GM18502 (cell line): ENCODE measurements around the gene THSD8.

Experiments used
- ATAC-seq: cut with Tn5 transposase; IDR thresholded peaks from one replicate; pipeline ENCODE4 v1.9.1; 2021; ENCODE audit warnings: mild to moderate bottlenecking; ENCODE audit not compliant: unreplicated experiment, poor library complexity

The THSD8 gene

DNA sequence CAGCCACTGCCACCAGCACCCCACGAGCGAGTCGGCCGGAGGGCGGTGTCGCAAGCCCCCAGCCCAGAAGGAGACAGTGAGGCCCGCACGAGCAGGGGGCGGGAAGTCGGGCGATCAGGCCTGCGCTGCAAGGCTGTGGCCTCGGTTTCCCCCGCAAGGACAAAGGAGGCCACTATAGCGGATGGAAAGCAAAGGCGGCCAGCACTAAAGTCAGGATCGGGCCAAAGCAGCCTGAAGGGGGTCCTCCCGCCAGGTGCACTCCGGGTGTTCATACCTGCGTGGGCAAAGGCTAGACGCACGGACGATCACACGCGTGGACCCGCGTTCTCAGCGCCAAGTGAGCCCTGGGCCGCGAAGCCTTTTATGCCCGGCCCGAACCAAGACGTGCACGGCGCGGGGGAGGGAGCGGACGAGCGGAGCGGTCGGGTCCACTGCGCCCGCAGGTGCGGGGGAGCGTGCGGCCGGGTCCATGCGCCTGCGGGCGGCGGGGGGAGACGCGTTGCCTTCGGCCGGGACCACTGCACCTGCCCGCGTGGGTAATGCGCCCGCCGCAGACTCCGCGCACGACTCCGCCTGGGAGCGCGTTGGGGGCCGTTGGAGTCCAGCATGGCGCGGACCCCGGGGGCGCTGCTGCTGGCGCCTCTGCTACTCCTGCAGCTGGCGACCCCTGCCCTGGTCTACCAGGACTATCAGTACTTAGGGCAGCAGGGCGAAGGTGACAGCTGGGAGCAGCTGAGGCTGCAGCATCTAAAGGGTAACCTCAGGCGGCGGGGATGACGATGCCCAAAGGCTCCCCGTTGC, at the start of gene THSD8, which contains the start of gene PRDX2:
Gene THSD8 (plus strand): TSS at position 604 of the 801 bp plus-strand sequence. CDS start 3 bp downstream, at position 607.
Gene PRDX2 (minus strand): TSS at position 335 of the 801 bp plus-strand sequence. CDS start 539 bp downstream, outside the sequence.
- ATAC-seq = peak; percentile 57

DNA sequence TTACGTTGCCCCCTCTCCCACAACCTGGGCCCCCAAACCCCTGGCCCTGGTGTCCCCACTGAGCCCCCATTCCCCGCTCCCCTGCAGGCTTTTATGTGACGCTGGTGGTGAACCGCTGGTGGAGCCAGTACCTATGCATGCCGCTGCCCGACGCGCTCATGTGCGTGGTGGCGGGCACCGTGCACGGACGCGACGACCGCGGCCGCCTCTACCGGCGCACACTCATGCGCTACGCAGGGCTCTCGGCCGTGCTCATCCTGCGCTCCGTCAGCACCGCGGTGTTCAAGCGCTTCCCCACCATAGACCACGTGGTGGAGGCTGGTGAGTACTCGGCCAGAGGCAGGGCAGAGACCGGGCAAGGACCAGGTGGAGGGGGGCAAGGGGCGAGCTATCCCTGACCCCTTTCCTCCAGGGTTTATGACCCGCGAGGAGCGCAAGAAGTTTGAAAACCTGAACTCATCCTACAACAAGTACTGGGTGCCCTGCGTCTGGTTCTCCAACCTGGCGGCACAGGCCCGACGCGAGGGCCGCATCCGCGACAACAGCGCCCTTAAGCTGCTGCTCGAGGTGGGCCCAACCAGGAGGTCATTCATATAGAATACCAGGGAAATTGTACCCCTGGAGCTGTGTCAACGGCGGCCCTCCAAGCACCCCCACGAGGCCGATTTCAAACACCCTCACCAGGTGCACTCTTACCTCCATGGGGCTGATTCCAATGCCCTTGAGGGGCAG, 47.2 kb upstream of the THSD8 start:
- no peak for ATAC-seq

- no peak for ATAC-seq
Measured at GRCh38 chr19:12756150-12756883, 45.6 kb upstream of the THSD8 start.

- ATAC-seq = no peak
Measured at GRCh38 chr19:12757544-12758274, 44.2 kb upstream of the THSD8 start.

DNA sequence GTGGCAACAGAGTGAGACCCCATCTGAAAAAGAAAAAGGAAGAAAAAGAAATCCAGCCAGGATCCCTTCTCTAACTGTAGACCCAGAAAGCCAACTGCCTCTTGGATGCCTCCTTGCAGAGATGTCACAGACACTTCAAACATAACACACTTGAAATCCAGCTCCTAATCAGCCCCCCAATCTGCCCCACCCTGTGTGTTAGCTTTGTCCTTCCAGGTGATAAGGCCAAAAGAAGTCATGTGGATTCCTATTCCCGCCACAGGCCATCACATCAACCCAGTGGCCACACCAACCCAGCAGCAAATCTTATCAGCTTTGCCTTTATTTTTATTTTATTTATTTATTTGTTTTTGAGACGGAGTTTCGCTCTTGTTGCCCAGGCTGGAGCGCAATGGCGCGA, 42.2 kb upstream of the THSD8 start:
- no peak for ATAC-seq

DNA sequence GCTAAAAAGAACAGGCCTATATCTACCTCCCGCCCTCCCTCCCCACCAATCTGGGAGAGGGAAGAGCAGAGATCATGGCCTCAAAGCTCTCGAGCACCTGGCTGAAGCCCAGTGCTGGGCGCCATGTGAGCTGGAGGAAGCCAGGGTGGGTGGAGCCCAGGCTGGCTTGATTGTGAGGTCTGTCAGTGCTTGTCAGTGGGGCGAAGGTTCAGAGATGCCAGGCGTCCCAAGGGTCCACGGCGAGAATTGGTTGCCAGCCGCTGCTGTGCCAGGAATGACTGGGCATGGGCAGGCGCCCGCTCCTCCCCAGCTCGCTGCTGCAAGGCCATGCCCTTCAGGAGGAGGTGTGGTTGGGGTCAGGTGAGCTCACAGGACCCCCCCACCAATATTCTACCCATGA, 38.8 kb upstream of the THSD8 start:
- no peak for ATAC-seq

DNA sequence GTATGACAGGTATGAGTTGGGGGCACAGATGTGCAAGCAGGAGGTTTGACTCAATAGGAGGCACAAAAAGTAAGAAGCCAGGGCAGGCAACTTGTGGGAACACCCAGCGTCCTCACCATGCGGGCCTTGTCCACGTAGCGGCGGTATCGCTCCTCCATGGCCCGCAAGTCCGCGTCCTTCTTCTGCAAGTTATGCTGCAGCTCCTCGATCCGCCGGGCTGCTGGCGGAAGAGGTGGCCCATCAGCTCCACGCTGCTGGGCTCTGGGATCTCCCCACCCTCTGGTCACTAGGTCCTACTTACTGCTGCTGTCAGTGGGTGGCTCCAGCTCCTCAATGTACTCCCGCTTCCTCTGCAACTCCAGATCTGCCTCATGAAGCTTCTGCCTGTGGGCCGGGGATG, 37.2 kb upstream of the THSD8 start:
- ATAC-seq = no peak

- no peak for ATAC-seq
Measured at GRCh38 chr19:12766051-12766521, 35.8 kb upstream of the THSD8 start.

- no peak for ATAC-seq
Measured at GRCh38 chr19:12767150-12767549, 34.7 kb upstream of the THSD8 start.

GRCh38 chr19:12767666-12768065, 34.2 kb upstream of the THSD8 start:
- ATAC-seq = no peak

- no peak for ATAC-seq
Measured at GRCh38 chr19:12769689-12770088, 32.2 kb upstream of the THSD8 start.

GRCh38 chr19:12770922-12771321, 30.9 kb upstream of the THSD8 start:
- no peak for ATAC-seq

- no peak for ATAC-seq
Measured at GRCh38 chr19:12772323-12772722, 29.5 kb upstream of the THSD8 start.

DNA sequence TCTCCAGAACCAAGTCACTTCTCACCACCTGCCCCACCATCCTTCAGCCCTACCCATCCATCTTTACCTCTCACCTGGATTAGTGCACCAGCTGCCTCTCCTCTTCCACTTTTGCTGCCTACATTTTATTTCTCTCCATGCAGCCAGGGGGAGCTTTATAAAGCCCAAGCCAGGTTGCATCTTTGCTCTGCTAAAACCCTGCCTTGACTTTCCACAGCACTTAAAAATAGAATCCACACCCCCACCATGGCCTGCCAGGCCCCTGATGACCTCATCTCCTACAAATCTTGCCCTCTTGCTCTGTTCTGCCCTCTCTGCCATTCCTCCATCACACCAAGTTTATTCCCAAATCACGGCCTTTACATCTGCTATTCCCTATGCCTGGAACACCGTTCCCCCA, 28.3 kb upstream of the THSD8 start:
- no peak for ATAC-seq

DNA sequence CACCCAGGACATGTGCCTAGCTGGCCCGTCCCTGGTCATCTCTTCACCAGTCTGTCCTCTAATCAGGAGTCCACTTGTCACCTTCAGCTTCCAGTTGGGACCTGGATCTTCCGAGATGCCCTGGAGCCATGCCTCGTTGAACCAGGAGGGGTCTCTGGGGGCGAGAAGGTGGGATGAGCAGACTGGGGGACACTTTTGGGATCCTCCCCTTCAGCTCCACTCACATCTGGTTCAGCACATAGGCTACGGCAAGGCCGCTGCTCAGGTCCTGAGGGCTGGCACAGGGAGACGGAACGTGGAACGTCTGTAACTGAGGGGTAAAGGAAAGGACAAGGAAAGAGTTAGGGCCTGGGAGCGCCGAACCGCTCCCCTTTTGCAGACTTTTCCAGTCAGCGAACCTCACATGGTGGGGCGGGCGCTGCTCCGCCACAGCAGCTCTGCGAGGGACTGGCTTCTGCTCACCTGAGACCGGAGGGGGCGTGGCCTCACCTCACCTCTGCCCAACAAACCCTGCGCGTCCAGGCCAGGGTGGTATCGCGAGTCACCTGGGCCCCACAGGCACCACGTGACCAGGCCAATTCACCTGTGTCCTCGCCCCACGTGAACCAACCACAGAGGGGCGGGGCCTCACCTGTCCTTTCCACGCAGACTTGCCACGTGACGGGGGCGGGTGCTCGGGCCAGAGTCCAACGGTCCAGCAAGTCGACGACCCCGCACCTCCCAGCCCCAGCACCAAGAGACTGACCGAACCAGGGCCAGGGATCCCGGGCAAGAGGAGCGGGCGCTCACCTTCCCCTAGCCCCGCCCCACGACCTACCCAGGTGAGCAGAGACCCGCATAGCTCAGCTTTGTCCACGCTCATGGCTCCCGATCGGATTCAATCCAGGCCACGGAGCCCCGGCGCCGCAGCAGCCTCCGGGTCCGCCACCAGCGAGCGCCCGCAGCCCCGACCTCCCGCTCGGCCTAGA, 27.0 kb upstream of the THSD8 start, which contains the start of gene HOOK2:
Gene HOOK2 (minus strand): TSS at position 965 of the 968 bp plus-strand sequence. CDS start 103 bp downstream, at position 862.
- ATAC-seq = no peak

- ATAC-seq = peak; percentile 34
Measured at GRCh38 chr19:12777217-12778016, 24.5 kb upstream of the THSD8 start.

DNA sequence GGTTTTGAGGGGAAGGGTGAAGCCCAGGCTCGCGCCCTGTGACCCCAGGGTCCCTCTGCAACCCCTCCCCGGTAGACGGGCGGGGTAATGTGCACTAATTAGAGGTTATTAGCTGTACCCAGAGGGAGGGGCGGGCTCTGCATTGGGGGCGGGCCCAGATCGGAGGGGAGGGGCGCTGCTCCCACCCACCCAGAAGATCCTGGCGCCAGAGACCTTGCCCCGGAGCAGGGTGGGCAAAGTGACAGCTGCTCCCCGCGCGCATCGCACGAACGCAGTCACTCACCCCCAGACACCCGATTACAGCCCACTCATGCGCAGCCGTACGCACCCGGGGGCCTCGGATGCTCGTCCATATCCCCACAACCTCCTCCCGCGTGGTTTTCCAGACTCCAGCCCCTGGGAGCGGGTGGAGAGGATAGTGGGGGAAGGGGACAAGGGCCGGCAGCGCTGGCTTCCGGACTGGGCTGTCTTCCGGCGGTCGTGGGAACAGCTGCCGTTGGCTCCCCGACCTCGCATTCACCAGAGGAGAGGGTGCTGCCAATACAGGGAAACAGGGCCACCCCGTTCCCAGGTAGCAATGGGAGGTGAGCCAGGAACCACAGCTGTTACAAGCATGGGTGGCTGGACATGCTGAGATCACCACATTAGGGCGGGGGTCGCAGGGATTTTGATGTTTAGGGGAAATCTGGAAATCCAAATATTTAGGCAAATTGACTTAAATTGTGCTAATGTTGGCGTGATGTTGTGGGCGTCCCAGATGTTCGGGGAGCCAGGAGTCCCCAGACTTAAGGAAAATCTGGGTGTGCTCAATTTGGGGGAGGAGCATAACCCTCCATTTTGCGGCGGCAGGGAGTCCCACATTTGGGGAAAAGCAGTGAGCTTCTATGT, 23.6 kb upstream of the THSD8 start:
- no peak for ATAC-seq
